Glutamatergic neuron (in vitro differentiated cells): ENCODE results near the gene KANK3. TPM values are rescaled to one million over a fixed set of nuclear protein-coding genes. Genes with fewer than 3 reads are reported as not detected.
A peak's percentile ranks its signal among the peaks of the same experiment; 100 is the strongest.

Source experiments
- microRNA-seq: library from miRNA; unstranded; fragments of <30 nt; microRNA quantifications from one replicate; pipeline ENCODE4, GENCODE V29; 2020; ENCODE audit not compliant: unreplicated experiment
- total RNA-seq: library from RNA; stranded (reverse); fragmentation: NEBNext Ultra II Directional; extraction: Animal tissue kit (Norgen Biotek cat#: 25700); gene quantifications from one replicate; pipeline ENCODE4 v1.2.1, GENCODE V29; 2021; ENCODE audit not compliant: unreplicated experiment

The KANK3 gene
- total RNA-seq, 1 donor from 2014 or later = 8.9 TPM

Small RNA genes within 50 kb of the gene (microRNA-seq; reads per million reads assigned to microRNA genes)
- 5.0 reads per million, percentile 32 among the genes with 10 or more reads in this experiment for gene MIR4999

Other genes starting within 250 kb of the KANK3 start
- gene FBN3, start 193.7 kb downstream of the KANK3 start, total RNA-seq = 18.3 TPM
- gene CERS4, start 133.9 kb downstream of the KANK3 start, total RNA-seq = 27.3 TPM
- gene CD320, start 34.9 kb downstream of the KANK3 start, total RNA-seq = 45.1 TPM
- gene NDUFA7, start 21.9 kb downstream of the KANK3 start, total RNA-seq = 65.1 TPM
- gene RPS28, start 21.8 kb downstream of the KANK3 start, total RNA-seq = 1,030 TPM
- gene ANGPTL4, start 20.9 kb upstream of the KANK3 start, total RNA-seq = 0.51 TPM
- 137 TPM for gene RAB11B, start 47.1 kb upstream of the KANK3 start, total RNA-seq
- 47.7 TPM for gene MARCHF2, start 70.0 kb upstream of the KANK3 start, total RNA-seq
- gene HNRNPM, start 101.7 kb upstream of the KANK3 start, total RNA-seq = 184 TPM
- 0.49 TPM for gene PRAM1, start 159.4 kb upstream of the KANK3 start, total RNA-seq
- 27.2 TPM for gene ZNF414, start 170.9 kb upstream of the KANK3 start, total RNA-seq
- gene MYO1F, start 234.2 kb upstream of the KANK3 start, total RNA-seq = 0.10 TPM